BLaER1 treated with 17β-estradiol and CSF1 and Interleukin-3, amounts not matched to agents 10 nM and 100 nM (cell line): ENCODE data around the gene MTR.

Experiments used
- H3K27ac ChIP-seq, 11 experiments: shearing (Covaris generic); formaldehyde crosslinking; 2 replicates each; pipeline ENCODE4 v1.8.1; 2022
- H3K27me3 ChIP-seq, 11 experiments: shearing (Covaris generic); formaldehyde crosslinking; 2 replicates each; pipeline ENCODE4 v1.8.1; 2022
- H3K36me3 ChIP-seq, 11 experiments: shearing (Covaris generic); formaldehyde crosslinking; 2 replicates each; pipeline ENCODE4 v1.8.1; 2022
- H3K4me1 ChIP-seq, 10 experiments: shearing (Covaris generic); formaldehyde crosslinking; 2 replicates each; pipeline ENCODE4 v1.8.1; 2022
- H3K4me2 ChIP-seq, 11 experiments: shearing (Covaris generic); formaldehyde crosslinking; 2 replicates each; pipeline ENCODE4 v1.8.1; 2022
- H3K4me3 ChIP-seq, 10 experiments: shearing (Covaris generic); formaldehyde crosslinking; 2 replicates each; pipeline ENCODE4 v1.8.1; 2022
- H3K9ac ChIP-seq, 11 experiments: shearing (Covaris generic); formaldehyde crosslinking; 2 replicates each; pipeline ENCODE4 v1.8.1; 2022
- H3K9me3 ChIP-seq, 11 experiments: shearing (Covaris generic); formaldehyde crosslinking; replicated peaks in 1 of 11; 2 replicates each; pipeline ENCODE4 v1.8.1; 2022
- H4K20me1 ChIP-seq, 11 experiments: shearing (Covaris generic); formaldehyde crosslinking; 2 replicates each; pipeline ENCODE4 v1.8.1; 2022
- Cebpa-rat ChIP-seq, 11 experiments: shearing (Covaris generic); IDR thresholded peaks; 2 replicates each; pipeline ENCODE4 v1.8.1; 2022

MTR gene

GRCh38 chr1:236767276-236767675 is 27.8 kb upstream of the MTR start:
- no peaks in the 10 kb centered on the region for H3K9me3 ChIP-seq
- TF ChIP-seq Cebpa-rat (IDR thresholded peaks at IDR 0.05): no peak

GRCh38 chr1:236768601-236769000 is 26.5 kb upstream of the MTR start:
- Histone ChIP-seq H3K4me3 (no peak overlapping the region), H3K4me2 (no peak overlapping the region), H4K20me1 (no peaks in the 10 kb centered on the region), H3K36me3 (no peaks in the 10 kb centered on the region), H3K4me1 (no peaks in the 10 kb centered on the region), H3K27ac (no peak overlapping the region), H3K9me3 (no peaks in the 10 kb centered on the region), H3K27me3 (no peaks in the 10 kb centered on the region), H3K9ac (no peak overlapping the region)
- no peak for TF ChIP-seq Cebpa-rat (IDR thresholded peaks at IDR 0.05)

More at GRCh38 chr1:236767276-236767675, 27.8 kb upstream of the MTR start:
- Histone ChIP-seq H3K27me3 (no peaks in the 10 kb centered on the region), H3K27ac (no peak overlapping the region), H3K36me3 (no peaks in the 10 kb centered on the region), H3K4me2 (no peak overlapping the region), H3K9ac (no peak overlapping the region), H4K20me1 (no peaks in the 10 kb centered on the region), H3K4me3 (no peak overlapping the region), H3K4me1 (peaks cover 5 to 10% (median 7%) of the 10 kb centered on the region in 10 experiments; a peak in 16 of 20 replicates)

- Histone ChIP-seq H3K4me2 (0 out of 22 replicates have a peak overlapping the region, but pooled peaks of 1 of the 11 experiments have one; percentile 1), H4K20me1 (no peaks in the 10 kb centered on the region), H3K27ac (no peak overlapping the region), H3K9me3 (peaks cover 2 to 14% (median 4%) of the 10 kb centered on the region in 11 experiments; a peak in 18 of 22 replicates), H3K27me3 (no peaks in the 10 kb centered on the region), H3K9ac (no peak overlapping the region), H3K36me3 (no peaks in the 10 kb centered on the region), H3K4me3 (no peak overlapping the region), H3K4me1 (no peaks in the 10 kb centered on the region)
- no peak for TF ChIP-seq Cebpa-rat (IDR thresholded peaks at IDR 0.05)
Observed at GRCh38 chr1:236773919-236774318, 21.2 kb upstream of the MTR start.

GRCh38 chr1:236774926-236775325 is 20.2 kb upstream of the MTR start:
- Histone ChIP-seq H4K20me1 (no peaks in the 10 kb centered on the region), H3K27me3 (no peaks in the 10 kb centered on the region), H3K9me3 (peaks cover 11 to 23% (median 13%) of the 10 kb centered on the region in 11 experiments; a peak in 21 of 22 replicates), H3K27ac (no peak overlapping the region), H3K4me1 (no peaks in the 10 kb centered on the region), H3K36me3 (no peaks in the 10 kb centered on the region), H3K9ac (no peak overlapping the region), H3K4me2 (no peak overlapping the region), H3K4me3 (no peak overlapping the region)
- no peak for TF ChIP-seq Cebpa-rat (IDR thresholded peaks at IDR 0.05)

GRCh38 chr1:236779312-236779711 is 15.8 kb upstream of the MTR start:
- Histone ChIP-seq H3K36me3 (no peaks in the 10 kb centered on the region), H3K9me3 (peaks cover 11 to 23% (median 13%) of the 10 kb centered on the region in 11 experiments; a peak in 21 of 22 replicates), H4K20me1 (no peaks in the 10 kb centered on the region), H3K27ac (no peak overlapping the region), H3K4me2 (no peak overlapping the region), H3K27me3 (no peaks in the 10 kb centered on the region), H3K9ac (no peak overlapping the region), H3K4me3 (no peak overlapping the region), H3K4me1 (no peaks in the 10 kb centered on the region)
- no peak for TF ChIP-seq Cebpa-rat (IDR thresholded peaks at IDR 0.05)

GRCh38 chr1:236785477-236785876 is 9.6 kb upstream of the MTR start:
- peaks cover 19 to 26% (median 21%) of the 10 kb centered on the region in 11 experiments for H3K9me3 ChIP-seq
- no peaks in the 10 kb centered on the region for H3K36me3 ChIP-seq
- H3K4me3 ChIP-seq: no peak overlapping the region
- no peak overlapping the region for H3K27ac ChIP-seq
- TF ChIP-seq Cebpa-rat (IDR thresholded peaks at IDR 0.05): no peak
- H3K4me2 ChIP-seq: no peak overlapping the region
- no peaks in the 10 kb centered on the region for H4K20me1 ChIP-seq
- no peak overlapping the region for H3K9ac ChIP-seq
- no peaks in the 10 kb centered on the region for H3K4me1 ChIP-seq
- no peaks in the 10 kb centered on the region for H3K27me3 ChIP-seq

GRCh38 chr1:236786453-236786852 is 8.6 kb upstream of the MTR start:
- H3K4me3 ChIP-seq: no peak overlapping the region
- no peaks in the 10 kb centered on the region for H3K36me3 ChIP-seq
- H3K27me3 ChIP-seq: no peaks in the 10 kb centered on the region
- peaks cover 19 to 26% (median 21%) of the 10 kb centered on the region in 11 experiments for H3K9me3 ChIP-seq
- H4K20me1 ChIP-seq: no peaks in the 10 kb centered on the region
- no peaks in the 10 kb centered on the region for H3K4me1 ChIP-seq
- no peak overlapping the region for H3K4me2 ChIP-seq
- H3K27ac ChIP-seq: no peak overlapping the region
- H3K9ac ChIP-seq: no peak overlapping the region
- TF ChIP-seq Cebpa-rat (IDR thresholded peaks at IDR 0.05): no peak

GRCh38 chr1:236794585-236795034 is 482 bp upstream of the MTR start:
- Histone ChIP-seq H3K4me1 (peaks cover 21 to 31% (median 29%) of the 10 kb centered on the region in 10 experiments), H3K9ac (peak overlapping the region in 10 of 11 experiments; percentile 44 to 98 (median 94); a peak in 13 of 22 replicates), H4K20me1 (peaks cover 0 to 21% (median 3%) of the 10 kb centered on the region in 11 experiments; a peak in 5 of 22 replicates), H3K36me3 (peaks cover 0 to 22% (median 0%) of the 10 kb centered on the region in 11 experiments; a peak in 5 of 22 replicates), H3K9me3 (no peaks in the 10 kb centered on the region), H3K27ac (peak overlapping the region; percentile 36 to 98 (median 95); a peak in 20 of 22 replicates), H3K4me2 (peak overlapping the region; percentile 40 to 83 (median 58); a peak in 21 of 22 replicates), H3K4me3 (peak overlapping the region; percentile 74 to 95 (median 86); a peak in 19 of 20 replicates), H3K27me3 (no peaks in the 10 kb centered on the region)
- TF ChIP-seq Cebpa-rat (IDR thresholded peaks at IDR 0.05): no peak

- Histone ChIP-seq H3K27me3 (no peaks in the 10 kb centered on the region), H3K36me3 (peaks cover 0 to 36% (median 13%) of the 10 kb centered on the region in 11 experiments; a peak in 14 of 22 replicates), H3K4me1 (peaks cover 21 to 36% (median 29%) of the 10 kb centered on the region in 10 experiments), H4K20me1 (peaks cover 0 to 33% (median 3%) of the 10 kb centered on the region in 11 experiments; a peak in 6 of 22 replicates), H3K4me3 (peak overlapping the region; percentile 74 to 95 (median 86)), H3K4me2 (peak overlapping the region; percentile 75 to 95 (median 86)), H3K9me3 (no peaks in the 10 kb centered on the region), H3K27ac (peak overlapping the region; percentile 80 to 98 (median 95)), H3K9ac (peak overlapping the region; percentile 87 to 98 (median 95))
- no peak for TF ChIP-seq Cebpa-rat (IDR thresholded peaks at IDR 0.05)
Observed at GRCh38 chr1:236795757-236796667, 920 bp downstream of the MTR start.
